IMR-90 (cell line): ENCODE results near the gene CTDP1. TPM values are rescaled to one million over a fixed set of nuclear protein-coding genes. Genes with fewer than 3 reads are reported as not detected.
A peak's percentile ranks its signal among the peaks of the same experiment; 100 is the strongest.

ENCODE experiments used
- ATAC-seq: fragments of 200-7000 bp; cut with Tn5 transposase; 2 replicates; pipeline ENCODE4 v1.9.1; 2020; ENCODE audit warnings: low read depth, mild to moderate bottlenecking, moderate library complexity
- BruUV-seq: library from RNA; stranded (reverse); fragments of 400-500 nt; replicated peaks from 2 replicates; lab custom pipeline; 2021; lab: Mats Ljungman, UMichigan
- CTCF ChIA-PET: fragments of 300-600 bp; formaldehyde crosslinking; extraction: SDS; loops from one replicate; lab custom pipeline; 2021; ENCODE audit warnings: antibody characterized with exemption; lab: Yijun Ruan, JAX
- POLR2A ChIA-PET: fragments of 300-600 bp; sonication (Branson Sonifier 250); formaldehyde crosslinking; loops from one replicate; lab custom pipeline; 2022; ENCODE audit warnings: antibody characterized with exemption; ENCODE audit not compliant: unreplicated experiment; lab: Charles Lee
- DNase-seq: peaks from one replicate; pipeline ENCODE4 v3.0.0; 2013
- H2AFZ ChIP-seq: replicated peaks from 2 replicates; pipeline ENCODE3; 2013; ENCODE audit warnings: low read length, mild to moderate bottlenecking; ENCODE audit not compliant: poor library complexity
- H2AK5ac ChIP-seq: 2 replicates; pipeline ENCODE4 v1.6.1; 2013; ENCODE audit warnings: low read depth, low read length, inconsistent platforms
- H2AK9ac ChIP-seq: replicated peaks from 2 replicates; pipeline ENCODE3; 2013; ENCODE audit warnings: mild to moderate bottlenecking, low read depth, low read length, moderate library complexity; ENCODE audit not compliant: poor library complexity
- H2BK120ac ChIP-seq: 2 replicates; pipeline ENCODE4 v1.6.1; 2013; ENCODE audit warnings: low read depth, low read length, inconsistent platforms
- H2BK15ac ChIP-seq: 3 replicates; pipeline ENCODE4 v1.6.1; 2013; ENCODE audit warnings: low read depth, low read length, inconsistent platforms
- H2BK20ac ChIP-seq: 2 replicates; pipeline ENCODE4 v1.6.1; 2013; ENCODE audit warnings: low read depth, mild to moderate bottlenecking, inconsistent platforms, low read length, moderate library complexity
- H2BK5ac ChIP-seq: 2 replicates; pipeline ENCODE4 v1.6.1; 2013; ENCODE audit warnings: mild to moderate bottlenecking, low read depth, low read length, inconsistent platforms; ENCODE audit not compliant: poor library complexity, severe bottlenecking
- H3K14ac ChIP-seq: replicated peaks from 2 replicates; pipeline ENCODE4 v1.6.1; 2013; ENCODE audit warnings: low read depth, low read length, inconsistent platforms
- H3K18ac ChIP-seq: 2 replicates; pipeline ENCODE4 v1.6.1; 2013; ENCODE audit warnings: low read depth, low read length, control low read depth
- H3K23ac ChIP-seq: 2 replicates; pipeline ENCODE4 v1.6.1; 2013; ENCODE audit warnings: low read depth, low read length, inconsistent platforms
- H3K27ac ChIP-seq: 2 replicates; pipeline ENCODE4 v1.5.1; 2013; ENCODE audit warnings: mild to moderate bottlenecking, control low read depth, low read length; ENCODE audit not compliant: insufficient read depth
- H3K27me3 ChIP-seq: 2 replicates; pipeline ENCODE4 v1.6.1; 2013; ENCODE audit warnings: low read length; ENCODE audit not compliant: control insufficient read depth, insufficient read depth
- H3K36me3 ChIP-seq: 2 replicates; pipeline ENCODE4 v1.6.1; 2013; ENCODE audit warnings: low read length, mixed read lengths; ENCODE audit not compliant: control insufficient read depth, insufficient read depth
- H3K4ac ChIP-seq: 2 replicates; pipeline ENCODE4 v1.6.1; 2013; ENCODE audit warnings: low read depth, low read length, inconsistent platforms
- H3K4me1 ChIP-seq: 2 replicates; pipeline ENCODE4 v1.6.1; 2013; ENCODE audit warnings: low read length, mixed read lengths; ENCODE audit not compliant: control insufficient read depth, insufficient read depth
- H3K4me2 ChIP-seq: 2 replicates; pipeline ENCODE4 v1.6.1; 2013; ENCODE audit warnings: low read depth, mild to moderate bottlenecking, control low read depth, low read length, moderate library complexity
- H3K4me3 ChIP-seq: 2 replicates; pipeline ENCODE4 v1.5.1; 2013; ENCODE audit warnings: low read depth, mild to moderate bottlenecking, control low read depth, low read length, moderate library complexity; ENCODE audit not compliant: insufficient read depth
- H3K56ac ChIP-seq: 2 replicates; pipeline ENCODE4 v1.6.1; 2013; ENCODE audit warnings: low read length, inconsistent platforms; ENCODE audit not compliant: insufficient read depth; ENCODE audit errors: extremely low read depth
- H3K79me1 ChIP-seq, 2 experiments: 2 replicates each; pipeline ENCODE4 v1.6.1; 2013; ENCODE audit warnings: low read length in 2 of 2, inconsistent platforms in 1 of 2, low read depth in 1 of 2
- H3K9ac ChIP-seq: 2 replicates; pipeline ENCODE4 v1.6.1; 2013; ENCODE audit warnings: low read depth, low read length, control low read depth
- H3K9me1 ChIP-seq: 2 replicates; pipeline ENCODE4 v1.6.1; 2013; ENCODE audit warnings: low read length, inconsistent platforms; ENCODE audit not compliant: insufficient read depth
- H3K9me3 ChIP-seq: 2 replicates; pipeline ENCODE4 v1.6.1; 2013; ENCODE audit warnings: low read length; ENCODE audit not compliant: control insufficient read depth, insufficient read depth
- H4K20me1 ChIP-seq: 2 replicates; pipeline ENCODE4 v1.6.1; 2013; ENCODE audit warnings: low read length, inconsistent platforms; ENCODE audit not compliant: insufficient read depth
- H4K5ac ChIP-seq: 2 replicates; pipeline ENCODE4 v1.6.1; 2013; ENCODE audit warnings: mild to moderate bottlenecking, low read depth, low read length, control low read depth
- H4K8ac ChIP-seq, 2 experiments: 2 replicates each; pipeline ENCODE4 v1.6.1; 2013; ENCODE audit warnings: low read depth in 2 of 2, low read length in 2 of 2, control low read depth in 1 of 2, inconsistent platforms in 1 of 2
- H4K91ac ChIP-seq: 2 replicates; pipeline ENCODE4 v1.6.1; 2013; ENCODE audit warnings: low read depth, low read length, inconsistent platforms; ENCODE audit not compliant: insufficient read depth
- BHLHE40 ChIP-seq: fragments of 150-350 bp; IDR thresholded peaks from 2 replicates; pipeline ENCODE4 v1.6.1; 2016; ENCODE audit warnings: mild to moderate bottlenecking, low read depth, low read length
- CEBPB ChIP-seq: IDR thresholded peaks from 2 replicates; pipeline ENCODE4 v1.6.1; 2012; ENCODE audit warnings: low read depth, low read length, improper control_type of control experiment
- CHD1 ChIP-seq: IDR thresholded peaks from 2 replicates; pipeline ENCODE4 v1.6.1; 2012; ENCODE audit warnings: low read depth, low read length, improper control_type of control experiment
- FOS ChIP-seq: fragments of 150-350 bp; IDR thresholded peaks from 2 replicates; pipeline ENCODE4 v1.6.1; 2016; ENCODE audit warnings: low read depth, low read length
- MAFK ChIP-seq: IDR thresholded peaks from 2 replicates; pipeline ENCODE4 v1.6.1; 2012; ENCODE audit warnings: low read depth, low read length, improper control_type of control experiment
- MAZ ChIP-seq: IDR thresholded peaks from 2 replicates; pipeline ENCODE4 v1.6.1; 2012; ENCODE audit warnings: low read depth, mild to moderate bottlenecking, low read length, improper control_type of control experiment, moderate library complexity, borderline replicate concordance
- MXI1 ChIP-seq: IDR thresholded peaks from 2 replicates; pipeline ENCODE4 v1.6.1; 2012; ENCODE audit warnings: low read depth, mild to moderate bottlenecking, low read length, moderate library complexity, borderline replicate concordance
- NFE2L2 ChIP-seq: fragments of 150-350 bp; IDR thresholded peaks from 2 replicates; pipeline ENCODE4 v1.6.1; 2016; ENCODE audit warnings: low read depth, mild to moderate bottlenecking, low read length
- POLR2A ChIP-seq: IDR thresholded peaks from 2 replicates; pipeline ENCODE4 v1.6.1; 2012; ENCODE audit warnings: mild to moderate bottlenecking, low read depth, low read length
- RAD21 ChIP-seq: IDR thresholded peaks from 2 replicates; pipeline ENCODE4 v1.6.1; 2012; ENCODE audit warnings: low read length, improper control_type of control experiment
- RCOR1 ChIP-seq: IDR thresholded peaks from 2 replicates; pipeline ENCODE4 v1.6.1; 2012; ENCODE audit warnings: mild to moderate bottlenecking, low read length, improper control_type of control experiment; ENCODE audit not compliant: insufficient replicate concordance
- RFX5 ChIP-seq: IDR thresholded peaks from 2 replicates; pipeline ENCODE4 v1.8.0; 2012; ENCODE audit warnings: low read depth, mild to moderate bottlenecking, low read length, moderate library complexity
- SMC3 ChIP-seq: fragments of 150-350 bp; IDR thresholded peaks from 2 replicates; pipeline ENCODE4 v1.6.1; 2016; ENCODE audit warnings: low read depth, mild to moderate bottlenecking, antibody characterized with exemption, low read length, moderate library complexity
- WGBS, 2 experiments: methylation state at CpG; one replicate each; pipeline versions ENCODE4 v1.1.5 to v1.1.7; 2013; ENCODE audit warnings: missing lambda C conversion rate in 2 of 2; ENCODE audit not compliant: insufficient read length in 1 of 2; ENCODE audit errors: extremely low coverage in 2 of 2; 5-methylcytosine and 5-hydroxymethylcytosine counted together
- dilution Hi-C: fragments of 300-500 bp; cut with HindIII; formaldehyde crosslinking; loops from one replicate; pipeline ENCODE4 v1.14.3; 2018; ENCODE audit warnings: low sequenced_read_pairs; ENCODE audit not compliant: unreplicated experiment
- in situ Hi-C: fragments of 300-500 bp; cut with MboI; formaldehyde crosslinking; loops from 3 replicates; pipeline ENCODE4 v1.14.3; 2019; ENCODE audit warnings: low sequenced_read_pairs, inconsistent platforms, mixed read lengths
- intact Hi-C: fragments of 100-400 bp; cut with micrococcal nuclease; formaldehyde crosslinking; loops from 2 replicates; pipeline ENCODE4 v1.10.0; 2022
- polyA plus RNA-seq, 3 experiments: library from polyadenylated mRNA; depleted of rRNA; stranded (reverse); fragments of >200 nt; gene quantifications; 2 replicates each; pipeline ENCODE4 v1.2.3, GENCODE V29; 2012; ENCODE audit warnings: low replicate concordance in 1 of 3
- total RNA-seq: library from RNA; depleted of rRNA; stranded (reverse); fragments of >200 nt; gene quantifications from 2 replicates; pipeline ENCODE4 v1.2.3, GENCODE V29; 2012
- TF ChIP-seq, protein P1 (sequence below): fragments of 150-350 bp; IDR thresholded peaks from 2 replicates; pipeline ENCODE4 v1.6.1; 2016; ENCODE audit warnings: low read depth, mild to moderate bottlenecking, low read length, moderate library complexity, borderline replicate concordance
- TF ChIP-seq, protein P2 (sequence below): fragments of 150-350 bp; IDR thresholded peaks from 2 replicates; pipeline ENCODE4 v1.6.1; 2017; ENCODE audit warnings: mild to moderate bottlenecking, antibody characterized with exemption, low read length, low read depth
- TF ChIP-seq, protein P3 (sequence below): conservative IDR thresholded peaks from 2 replicates; pipeline ENCODE4 v1.5.1; 2012; ENCODE audit warnings: mild to moderate bottlenecking, low read depth, low read length, improper control_type of control experiment

CTDP1 gene
- total and polyA plus RNA-seq, 2 of the 4 experiments (the other 2 are of a cell fraction), result 13.4 to 17.6 TPM

DNA sequence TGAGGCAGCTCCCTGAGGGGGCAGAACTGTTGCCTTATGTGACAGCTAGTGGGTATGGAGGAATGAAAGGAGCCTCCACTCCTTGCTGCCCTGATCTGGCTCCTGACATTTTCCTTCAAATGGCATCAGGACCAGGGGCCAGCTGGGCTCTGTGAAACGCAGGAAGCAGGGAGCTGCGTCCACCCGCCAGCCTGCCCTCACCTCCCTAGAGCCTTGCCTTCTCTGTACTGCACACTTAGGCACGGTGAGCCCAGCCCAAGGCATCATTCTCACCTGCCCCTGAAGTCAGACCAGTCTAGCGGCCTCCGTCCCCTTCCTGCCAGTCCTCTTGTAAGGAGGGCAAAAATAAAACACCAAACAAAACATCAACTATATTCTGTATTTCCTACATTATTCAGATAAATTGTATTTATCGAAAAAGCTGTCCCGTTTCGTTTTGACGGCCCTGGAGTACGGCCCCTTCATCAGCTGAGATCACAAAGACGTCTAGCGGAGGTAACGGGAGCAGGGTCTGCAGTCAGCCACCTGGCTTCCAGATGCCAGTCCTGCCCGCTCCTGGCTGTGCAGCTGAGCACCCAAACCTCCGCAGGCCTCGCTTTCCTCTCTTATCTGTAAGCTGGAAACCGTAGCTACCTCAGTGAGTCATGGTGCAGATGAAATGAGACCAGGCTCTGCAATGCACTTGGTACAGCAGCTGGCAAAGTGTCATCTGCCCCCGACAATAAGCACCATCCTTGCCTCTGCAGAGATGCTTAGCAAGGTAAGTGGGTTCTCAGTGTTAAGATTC is 6.9 kb upstream of the CTDP1 start:
- H4K91ac ChIP-seq, result no peak overlapping the region
- no peak overlapping the region for H2AFZ ChIP-seq
- no peak overlapping the region for H2BK120ac ChIP-seq
- peaks cover 5% of the 10 kb centered on the region; the same call in 1 of the 2 replicates for H3K9me1 ChIP-seq
- no peak overlapping the region for H3K4ac ChIP-seq
- no peak overlapping the region for H3K4me3 ChIP-seq
- WGBS, 2 experiments, result no CpG with 5 or more reads among the region's 19 CpGs
- no peak overlapping the region for H4K8ac ChIP-seq
- H4K5ac ChIP-seq, result no peak overlapping the region
- intact Hi-C loops (no loop called here), in situ Hi-C loops (no loop called here), dilution Hi-C loops (no loop called here)
- H3K18ac ChIP-seq, result no peak overlapping the region
- H3K23ac ChIP-seq, result no peak overlapping the region
- POLR2A ChIA-PET, result no interaction called here
- TF ChIP-seq POLR2A (no peak), NFE2L2 (no peak), MAFK (no peak), SMC3 (no peak), RFX5 (no peak), BHLHE40 (no peak), MXI1 (no peak), RCOR1 (no peak), MAZ (no peak), RAD21 (no peak), CHD1 (no peak), CEBPB (no peak), FOS (no peak)
- TF ChIP-seq, protein P1, sequence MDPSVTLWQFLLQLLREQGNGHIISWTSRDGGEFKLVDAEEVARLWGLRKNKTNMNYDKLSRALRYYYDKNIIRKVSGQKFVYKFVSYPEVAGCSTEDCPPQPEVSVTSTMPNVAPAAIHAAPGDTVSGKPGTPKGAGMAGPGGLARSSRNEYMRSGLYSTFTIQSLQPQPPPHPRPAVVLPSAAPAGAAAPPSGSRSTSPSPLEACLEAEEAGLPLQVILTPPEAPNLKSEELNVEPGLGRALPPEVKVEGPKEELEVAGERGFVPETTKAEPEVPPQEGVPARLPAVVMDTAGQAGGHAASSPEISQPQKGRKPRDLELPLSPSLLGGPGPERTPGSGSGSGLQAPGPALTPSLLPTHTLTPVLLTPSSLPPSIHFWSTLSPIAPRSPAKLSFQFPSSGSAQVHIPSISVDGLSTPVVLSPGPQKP, result no peak
- TF ChIP-seq, protein P2, sequence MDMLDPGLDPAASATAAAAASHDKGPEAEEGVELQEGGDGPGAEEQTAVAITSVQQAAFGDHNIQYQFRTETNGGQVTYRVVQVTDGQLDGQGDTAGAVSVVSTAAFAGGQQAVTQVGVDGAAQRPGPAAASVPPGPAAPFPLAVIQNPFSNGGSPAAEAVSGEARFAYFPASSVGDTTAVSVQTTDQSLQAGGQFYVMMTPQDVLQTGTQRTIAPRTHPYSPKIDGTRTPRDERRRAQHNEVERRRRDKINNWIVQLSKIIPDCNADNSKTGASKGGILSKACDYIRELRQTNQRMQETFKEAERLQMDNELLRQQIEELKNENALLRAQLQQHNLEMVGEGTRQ, result no peak
- TF ChIP-seq, protein P3, sequence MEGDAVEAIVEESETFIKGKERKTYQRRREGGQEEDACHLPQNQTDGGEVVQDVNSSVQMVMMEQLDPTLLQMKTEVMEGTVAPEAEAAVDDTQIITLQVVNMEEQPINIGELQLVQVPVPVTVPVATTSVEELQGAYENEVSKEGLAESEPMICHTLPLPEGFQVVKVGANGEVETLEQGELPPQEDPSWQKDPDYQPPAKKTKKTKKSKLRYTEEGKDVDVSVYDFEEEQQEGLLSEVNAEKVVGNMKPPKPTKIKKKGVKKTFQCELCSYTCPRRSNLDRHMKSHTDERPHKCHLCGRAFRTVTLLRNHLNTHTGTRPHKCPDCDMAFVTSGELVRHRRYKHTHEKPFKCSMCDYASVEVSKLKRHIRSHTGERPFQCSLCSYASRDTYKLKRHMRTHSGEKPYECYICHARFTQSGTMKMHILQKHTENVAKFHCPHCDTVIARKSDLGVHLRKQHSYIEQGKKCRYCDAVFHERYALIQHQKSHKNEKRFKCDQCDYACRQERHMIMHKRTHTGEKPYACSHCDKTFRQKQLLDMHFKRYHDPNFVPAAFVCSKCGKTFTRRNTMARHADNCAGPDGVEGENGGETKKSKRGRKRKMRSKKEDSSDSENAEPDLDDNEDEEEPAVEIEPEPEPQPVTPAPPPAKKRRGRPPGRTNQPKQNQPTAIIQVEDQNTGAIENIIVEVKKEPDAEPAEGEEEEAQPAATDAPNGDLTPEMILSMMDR, result no peak
- H3K9ac ChIP-seq, result no peak overlapping the region
- no peak overlapping the region for H2AK9ac ChIP-seq
- H3K9me3 ChIP-seq, result no peaks in the 10 kb centered on the region
- no peak overlapping the region for H3K4me2 ChIP-seq
- BruUV-seq, result no TSS peak
- H3K79me1 ChIP-seq, result peaks cover 14% of the 10 kb centered on the region in 2 experiments
- ATAC-seq, result no peak
- no peak overlapping the region for H2BK5ac ChIP-seq
- H3K27ac ChIP-seq, result no peak overlapping the region
- H3K56ac ChIP-seq, result no peak overlapping the region
- CTCF ChIA-PET, result no interaction called here
- no peaks in the 10 kb centered on the region for H3K4me1 ChIP-seq
- no peak overlapping the region for H2BK20ac ChIP-seq
- no peak overlapping the region for H2BK15ac ChIP-seq
- no peaks in the 10 kb centered on the region for H3K27me3 ChIP-seq
- DNase-seq, result peak; percentile 4
- H4K20me1 ChIP-seq, result no peaks in the 10 kb centered on the region
- H3K36me3 ChIP-seq, result peaks cover 2% of the 10 kb centered on the region; the same call in 1 of the 2 replicates
- no peak overlapping the region for H3K14ac ChIP-seq
- H2AK5ac ChIP-seq, result no peak overlapping the region
